HG02623 (cell line): ENCODE measurements around the gene ARHGAP42.

Experiments used
- ATAC-seq: cut with Tn5 transposase; IDR thresholded peaks from one replicate; pipeline ENCODE4 v1.9.1; 2021; ENCODE audit warnings: moderate library complexity; ENCODE audit not compliant: unreplicated experiment

The ARHGAP42 gene

GRCh38 chr11:100902454-100903141 is 215.5 kb downstream of the ARHGAP42 start:
- no peak for ATAC-seq

GRCh38 chr11:100903284-100903683 is 216.2 kb downstream of the ARHGAP42 start:
- no peak for ATAC-seq

- ATAC-seq, result no peak
Measured at GRCh38 chr11:100905684-100906083, 218.6 kb downstream of the ARHGAP42 start.

GRCh38 chr11:100908746-100909145 is 221.7 kb downstream of the ARHGAP42 start:
- ATAC-seq, result peak; percentile 25

- peak; percentile 97 for ATAC-seq
Measured at GRCh38 chr11:100910808-100911207, 223.7 kb downstream of the ARHGAP42 start.

GRCh38 chr11:100914415-100915110 is 227.5 kb downstream of the ARHGAP42 start:
- no peak for ATAC-seq

GRCh38 chr11:100918551-100919500 is 231.7 kb downstream of the ARHGAP42 start:
- no peak for ATAC-seq

GRCh38 chr11:100920593-100920992 is 233.5 kb downstream of the ARHGAP42 start:
- ATAC-seq, result no peak

- ATAC-seq, result no peak
Measured at GRCh38 chr11:100922121-100922520, 235.0 kb downstream of the ARHGAP42 start.

GRCh38 chr11:100923555-100923954 is 236.5 kb downstream of the ARHGAP42 start:
- ATAC-seq, result no peak

GRCh38 chr11:100925935-100926334 is 238.8 kb downstream of the ARHGAP42 start:
- ATAC-seq, result peak; percentile 76

GRCh38 chr11:100927579-100927978 is 240.5 kb downstream of the ARHGAP42 start:
- ATAC-seq, result no peak

- ATAC-seq, result no peak
Measured at GRCh38 chr11:100928426-100928825, 241.3 kb downstream of the ARHGAP42 start.

- peak; percentile 62 for ATAC-seq
Measured at GRCh38 chr11:100929377-100929776, 242.3 kb downstream of the ARHGAP42 start.

- ATAC-seq, result no peak
Measured at GRCh38 chr11:100930185-100930778, 243.2 kb downstream of the ARHGAP42 start.

- peak; percentile 42 for ATAC-seq
Measured at GRCh38 chr11:100932474-100933100, 245.5 kb downstream of the ARHGAP42 start.

GRCh38 chr11:100936781-100937180 is 249.7 kb downstream of the ARHGAP42 start:
- ATAC-seq, result no peak

- ATAC-seq, result no peak
Measured at GRCh38 chr11:100939571-100939970, 252.5 kb downstream of the ARHGAP42 start.

- no peak for ATAC-seq
Measured at GRCh38 chr11:100940111-100940510, 253.0 kb downstream of the ARHGAP42 start.

- ATAC-seq, result no peak
Measured at GRCh38 chr11:100941033-100941432, 253.9 kb downstream of the ARHGAP42 start.
